Neural crest cell (in vitro differentiated cells): Measurements from ENCODE around the gene KAT6B. TPM values are rescaled to one million over a fixed set of nuclear protein-coding genes. Genes with fewer than 3 reads are reported as not detected.

Experiments
- DNase-seq: peaks from one replicate; pipeline ENCODE4 v3.0.0; 2021; ENCODE audit warnings: low read depth, mixed read lengths, low spot score
- H3K27ac Mint-ChIP-seq: one replicate; pipeline ENCODE4 v1.8.0; 2021; ENCODE audit warnings: mild to moderate bottlenecking, mixed read lengths; ENCODE audit not compliant: unreplicated experiment
- H3K27me3 Mint-ChIP-seq: 2 replicates; pipeline ENCODE4 v1.8.0; 2021; ENCODE audit warnings: low read depth, mild to moderate bottlenecking, mixed read lengths
- H3K36me3 Mint-ChIP-seq: 2 replicates; pipeline ENCODE4 v1.8.0; 2021; ENCODE audit warnings: low read depth, mild to moderate bottlenecking, mixed read lengths
- H3K4me1 Mint-ChIP-seq: 2 replicates; pipeline ENCODE4 v1.8.0; 2021; ENCODE audit warnings: mixed read lengths
- H3K4me3 Mint-ChIP-seq: one replicate; pipeline ENCODE4 v1.8.0; 2021; ENCODE audit warnings: mild to moderate bottlenecking, mixed read lengths
- H3K9me3 Mint-ChIP-seq: 2 replicates; pipeline ENCODE4 v1.8.0; 2021; ENCODE audit warnings: mixed read lengths
- CTCF ChIP-seq: fragments of 200-600 bp; sonication (generic); conservative IDR thresholded peaks from 2 replicates; pipeline ENCODE4 v1.5.0; 2021; ENCODE audit warnings: antibody characterized with exemption, mild to moderate bottlenecking
- total RNA-seq: library from RNA; stranded (reverse); gene quantifications from 2 replicates; pipeline ENCODE4 v1.2.1, GENCODE V29; 2021

Gene KAT6B
- total RNA-seq, 1 donor from 2014 or later, result 34.2 TPM

- TF ChIP-seq CTCF, result no peak
- H3K27me3 Mint-ChIP-seq, result no peaks in the 10 kb centered on the region
- no peaks in the 10 kb centered on the region for H3K9me3 Mint-ChIP-seq
- peaks cover 2% of the 10 kb centered on the region for H3K36me3 Mint-ChIP-seq
- H3K4me3 Mint-ChIP-seq, result no peak overlapping the region
- peak overlapping the region; percentile 85 for H3K27ac Mint-ChIP-seq
- H3K4me1 Mint-ChIP-seq, result peaks cover 34% of the 10 kb centered on the region
- DNase-seq, result no peak
Measured at GRCh38 chr10:74953214-74953613, 126.8 kb downstream of the KAT6B start.

- peaks cover 2% of the 10 kb centered on the region for H3K36me3 Mint-ChIP-seq
- DNase-seq, result no peak
- no peaks in the 10 kb centered on the region for H3K27me3 Mint-ChIP-seq
- no peak overlapping the region for H3K4me3 Mint-ChIP-seq
- no peak for TF ChIP-seq CTCF
- peaks cover 32% of the 10 kb centered on the region for H3K4me1 Mint-ChIP-seq
- no peak overlapping the region for H3K27ac Mint-ChIP-seq
- no peaks in the 10 kb centered on the region for H3K9me3 Mint-ChIP-seq
Measured at GRCh38 chr10:74955796-74956195, 129.4 kb downstream of the KAT6B start.

- no peaks in the 10 kb centered on the region for H3K9me3 Mint-ChIP-seq
- peaks cover 40% of the 10 kb centered on the region for H3K4me1 Mint-ChIP-seq
- no peak overlapping the region for H3K4me3 Mint-ChIP-seq
- DNase-seq, result no peak
- H3K36me3 Mint-ChIP-seq, result peaks cover 2% of the 10 kb centered on the region
- H3K27me3 Mint-ChIP-seq, result no peaks in the 10 kb centered on the region
- no peak for TF ChIP-seq CTCF
- no peak overlapping the region for H3K27ac Mint-ChIP-seq
Measured at GRCh38 chr10:74956555-74957111, 130.2 kb downstream of the KAT6B start.

- Mint-ChIP-seq H3K9me3 (no peaks in the 10 kb centered on the region), H3K27ac (no peak overlapping the region), H3K4me1 (peaks cover 44% of the 10 kb centered on the region), H3K36me3 (peaks cover under 1% of the 10 kb centered on the region), H3K27me3 (no peaks in the 10 kb centered on the region), H3K4me3 (no peak overlapping the region)
- no peak for TF ChIP-seq CTCF
- no peak for DNase-seq
Measured at GRCh38 chr10:74957285-74957961, 131.0 kb downstream of the KAT6B start.

GRCh38 chr10:74958316-74958715, 131.9 kb downstream of the KAT6B start:
- Mint-ChIP-seq H3K4me3 (no peak overlapping the region), H3K27me3 (no peaks in the 10 kb centered on the region), H3K36me3 (no peaks in the 10 kb centered on the region), H3K27ac (no peak overlapping the region), H3K9me3 (no peaks in the 10 kb centered on the region), H3K4me1 (peaks cover 42% of the 10 kb centered on the region)
- TF ChIP-seq CTCF, result no peak
- DNase-seq, result no peak
